MM.1S (cell line): ENCODE data around the gene ANKS3.
A peak's percentile ranks its signal among the peaks of the same experiment; 100 is the strongest.

Experiments
- DNase-seq: peaks from one replicate; pipeline ENCODE4 v3.0.0-alpha.2; 2015
- H2AFZ ChIP-seq: fragments of 300-600 bp; sonication (generic); 2 replicates; pipeline ENCODE4 v1.6.0; 2016; ENCODE audit warnings: antibody characterized with exemption, low read length
- H3F3A ChIP-seq: fragments of 300-600 bp; sonication (generic); 2 replicates; pipeline ENCODE4 v1.6.1; 2016; ENCODE audit warnings: mild to moderate bottlenecking, antibody characterized with exemption, low read length, moderate library complexity, mixed read lengths; ENCODE audit not compliant: insufficient read depth
- H3K27ac ChIP-seq: fragments of 300-600 bp; sonication (generic); 2 replicates; pipeline ENCODE4 v1.5.1; 2016; ENCODE audit warnings: mild to moderate bottlenecking, low read length
- H3K27me3 ChIP-seq: fragments of 300-600 bp; sonication (generic); replicated peaks from 2 replicates; pipeline ENCODE4 v1.6.0; 2016; ENCODE audit warnings: low read length; ENCODE audit not compliant: insufficient read depth
- H3K36me3 ChIP-seq: fragments of 300-600 bp; sonication (generic); replicated peaks from 2 replicates; pipeline ENCODE4 v1.6.1; 2016; ENCODE audit warnings: mild to moderate bottlenecking, low read length, mixed read lengths; ENCODE audit not compliant: insufficient read depth
- H3K4me1 ChIP-seq: fragments of 300-600 bp; sonication (generic); 2 replicates; pipeline ENCODE4 v1.6.1; 2016; ENCODE audit warnings: low read length, mixed read lengths
- H3K4me2 ChIP-seq: fragments of 300-600 bp; sonication (generic); 2 replicates; pipeline ENCODE4 v1.6.0; 2016; ENCODE audit warnings: low read depth, low read length
- H3K4me3 ChIP-seq: fragments of 300-600 bp; sonication (generic); 2 replicates; pipeline ENCODE4 v1.5.1; 2016; ENCODE audit warnings: low read length, mixed read lengths
- H3K79me2 ChIP-seq: fragments of 300-600 bp; sonication (generic); 2 replicates; pipeline ENCODE4 v1.6.1; 2016; ENCODE audit warnings: mixed run types, low read length, mixed read lengths
- H3K9ac ChIP-seq: fragments of 300-600 bp; sonication (generic); 2 replicates; pipeline ENCODE4 v1.6.1; 2016; ENCODE audit warnings: low read length, mixed read lengths
- H3K9me2 ChIP-seq: fragments of 300-600 bp; sonication (generic); replicated peaks from 2 replicates; pipeline ENCODE4 v1.6.1; 2016; ENCODE audit warnings: mild to moderate bottlenecking, low read length, mixed read lengths; ENCODE audit not compliant: insufficient read depth
- H3K9me3 ChIP-seq: fragments of 300-600 bp; sonication (generic); replicated peaks from 2 replicates; pipeline ENCODE4 v1.6.1; 2016; ENCODE audit warnings: mild to moderate bottlenecking, low read length, mixed read lengths; ENCODE audit not compliant: insufficient read depth
- H4K20me1 ChIP-seq: fragments of 300-600 bp; sonication (generic); 2 replicates; pipeline ENCODE4 v1.6.1; 2016; ENCODE audit warnings: mild to moderate bottlenecking, low read length, moderate library complexity, mixed read lengths; ENCODE audit not compliant: insufficient read depth
- EZH2 ChIP-seq: fragments of 300-600 bp; sonication (generic); optimal IDR thresholded peaks from 2 replicates; pipeline ENCODE3; 2017; ENCODE audit warnings: low read depth, mild to moderate bottlenecking, antibody characterized with exemption, low read length, mixed read lengths
- EZH2phosphoT487 ChIP-seq: fragments of 300-600 bp; sonication (generic); IDR thresholded peaks from 2 replicates; pipeline ENCODE4 v1.6.1; 2018; ENCODE audit warnings: antibody characterized with exemption, low read length
- TF ChIP-seq, protein P1 (sequence below): fragments of 300-600 bp; sonication (generic); IDR thresholded peaks from 2 replicates; pipeline ENCODE4 v1.5.1; 2016; ENCODE audit warnings: antibody characterized with exemption, low read length, mixed read lengths

The ANKS3 gene

DNA sequence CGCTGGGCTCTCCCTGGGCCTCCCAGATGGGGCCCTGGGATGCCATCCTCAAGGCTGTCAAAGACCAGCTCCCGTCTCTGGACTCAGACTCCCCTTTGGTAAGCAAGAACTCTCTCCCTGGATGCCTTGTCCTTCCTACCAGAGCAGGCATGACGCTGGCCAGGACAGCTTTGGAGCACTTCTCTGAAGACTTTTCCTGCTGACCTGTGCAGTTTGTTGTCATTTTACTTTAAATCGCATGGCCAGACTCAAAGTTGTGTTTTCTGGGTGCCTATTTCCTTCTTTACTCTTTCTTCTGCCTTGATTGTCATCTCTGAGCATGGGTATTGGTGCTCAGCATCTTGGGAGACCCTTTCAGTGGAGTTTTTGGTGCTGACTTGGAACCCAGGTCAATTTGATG is 2.5 kb upstream of the ANKS3 start:
- H3K27ac ChIP-seq = no peak overlapping the region
- no peaks in the 10 kb centered on the region for H3K27me3 ChIP-seq
- no peaks in the 10 kb centered on the region for H4K20me1 ChIP-seq
- no peaks in the 10 kb centered on the region for H3K9me2 ChIP-seq
- H3K9me3 ChIP-seq = no peaks in the 10 kb centered on the region
- no peak overlapping the region for H3K4me3 ChIP-seq
- no peaks in the 10 kb centered on the region for H3K36me3 ChIP-seq
- H3K4me1 ChIP-seq = peaks cover 5% of the 10 kb centered on the region; the same call in 1 of the 2 replicates
- TF ChIP-seq, protein P1, sequence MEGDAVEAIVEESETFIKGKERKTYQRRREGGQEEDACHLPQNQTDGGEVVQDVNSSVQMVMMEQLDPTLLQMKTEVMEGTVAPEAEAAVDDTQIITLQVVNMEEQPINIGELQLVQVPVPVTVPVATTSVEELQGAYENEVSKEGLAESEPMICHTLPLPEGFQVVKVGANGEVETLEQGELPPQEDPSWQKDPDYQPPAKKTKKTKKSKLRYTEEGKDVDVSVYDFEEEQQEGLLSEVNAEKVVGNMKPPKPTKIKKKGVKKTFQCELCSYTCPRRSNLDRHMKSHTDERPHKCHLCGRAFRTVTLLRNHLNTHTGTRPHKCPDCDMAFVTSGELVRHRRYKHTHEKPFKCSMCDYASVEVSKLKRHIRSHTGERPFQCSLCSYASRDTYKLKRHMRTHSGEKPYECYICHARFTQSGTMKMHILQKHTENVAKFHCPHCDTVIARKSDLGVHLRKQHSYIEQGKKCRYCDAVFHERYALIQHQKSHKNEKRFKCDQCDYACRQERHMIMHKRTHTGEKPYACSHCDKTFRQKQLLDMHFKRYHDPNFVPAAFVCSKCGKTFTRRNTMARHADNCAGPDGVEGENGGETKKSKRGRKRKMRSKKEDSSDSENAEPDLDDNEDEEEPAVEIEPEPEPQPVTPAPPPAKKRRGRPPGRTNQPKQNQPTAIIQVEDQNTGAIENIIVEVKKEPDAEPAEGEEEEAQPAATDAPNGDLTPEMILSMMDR = no peak
- no peak for TF ChIP-seq EZH2phosphoT487
- no peak for TF ChIP-seq EZH2
- H2AFZ ChIP-seq = no peak overlapping the region
- no peak overlapping the region for H3K4me2 ChIP-seq
- peaks cover 6% of the 10 kb centered on the region for H3K79me2 ChIP-seq
- DNase-seq = no peak
- H3F3A ChIP-seq = peaks cover 4% of the 10 kb centered on the region
- no peak overlapping the region for H3K9ac ChIP-seq

DNA sequence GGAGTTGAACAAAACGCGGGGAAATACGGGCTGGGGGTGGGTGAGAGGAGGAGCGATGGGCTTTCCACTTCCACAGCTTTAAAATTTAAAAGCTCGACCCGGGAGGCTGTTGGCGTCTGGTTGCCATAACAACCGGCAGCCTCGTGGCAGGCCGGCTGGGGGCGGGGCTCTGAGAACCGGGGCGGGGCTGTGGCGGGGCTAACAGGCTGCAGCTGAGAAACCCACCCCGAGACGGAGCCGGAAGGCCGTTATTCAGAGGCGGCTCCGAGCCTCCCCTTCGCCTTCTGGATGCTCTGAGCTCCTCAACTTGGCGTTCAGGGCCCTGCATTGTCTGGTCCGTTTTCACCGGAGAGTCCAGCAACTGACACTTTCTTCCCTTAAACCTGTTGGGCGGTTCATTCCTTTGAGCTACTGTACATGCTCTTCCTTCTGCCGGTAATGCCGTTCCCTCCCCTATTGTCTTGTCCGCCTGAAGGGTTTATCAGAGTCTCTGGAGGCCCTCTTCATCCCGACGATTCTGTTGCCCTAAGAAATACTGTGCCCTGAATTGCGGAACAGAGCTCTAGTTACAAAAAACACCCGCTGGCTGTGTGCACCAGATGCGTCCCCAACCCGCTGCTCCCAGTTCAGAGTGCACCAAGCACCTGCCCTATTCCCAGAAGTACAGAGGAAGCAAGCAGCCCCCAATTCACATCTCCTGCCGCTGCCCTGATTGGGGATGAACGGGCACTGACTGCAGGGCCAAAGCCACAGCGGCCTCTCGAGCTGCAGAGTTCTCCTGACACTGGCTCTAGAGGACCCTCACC is 862 bp upstream of the ANKS3 start:
- peaks cover 5% of the 10 kb centered on the region; the same call in 1 of the 2 replicates for H3K4me1 ChIP-seq
- H4K20me1 ChIP-seq = no peaks in the 10 kb centered on the region
- H3F3A ChIP-seq = peaks cover 4% of the 10 kb centered on the region
- H3K4me2 ChIP-seq = peak overlapping the region; percentile 86
- H3K79me2 ChIP-seq = peaks cover 6% of the 10 kb centered on the region
- peak overlapping the region; percentile 97 for H2AFZ ChIP-seq
- TF ChIP-seq EZH2phosphoT487 (no peak), EZH2 (no peak)
- TF ChIP-seq, protein P1 = no peak
- peak overlapping the region; percentile 63; the same call in 1 of the 2 replicates for H3K27ac ChIP-seq
- H3K9me3 ChIP-seq = no peaks in the 10 kb centered on the region
- DNase-seq = peak; percentile 87
- H3K9ac ChIP-seq = peak overlapping the region; percentile 81
- H3K9me2 ChIP-seq = no peaks in the 10 kb centered on the region
- H3K36me3 ChIP-seq = no peaks in the 10 kb centered on the region
- H3K4me3 ChIP-seq = peak overlapping the region; percentile 87
- no peaks in the 10 kb centered on the region for H3K27me3 ChIP-seq

DNA sequence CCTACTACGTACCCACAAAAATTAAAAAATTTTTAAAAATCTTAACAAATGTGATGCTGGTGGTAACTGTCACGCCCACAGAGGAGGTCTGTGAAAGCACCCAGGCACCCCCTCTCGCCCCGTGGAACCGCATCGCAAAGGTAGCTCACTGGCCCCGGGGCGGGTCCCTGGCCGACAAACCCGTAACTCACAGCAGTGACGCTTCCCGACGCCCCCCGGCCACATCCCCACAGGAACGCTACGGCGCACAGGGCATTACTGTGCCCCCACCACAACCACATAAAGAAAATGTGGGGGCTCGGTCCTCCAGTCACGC is 366 bp downstream of the ANKS3 start:
- Histone ChIP-seq H3K27ac (peak overlapping the region; percentile 63; the same call in 1 of the 2 replicates), H3K36me3 (no peaks in the 10 kb centered on the region), H2AFZ (peak overlapping the region; percentile 97), H3K4me3 (peak overlapping the region; percentile 87), H3K9me3 (no peaks in the 10 kb centered on the region), H3K79me2 (peaks cover 6% of the 10 kb centered on the region), H3F3A (peaks cover 4% of the 10 kb centered on the region), H3K9ac (peak overlapping the region; percentile 81), H3K4me1 (peaks cover 5% of the 10 kb centered on the region; the same call in 1 of the 2 replicates), H3K9me2 (no peaks in the 10 kb centered on the region), H3K4me2 (peak overlapping the region; percentile 86), H3K27me3 (no peaks in the 10 kb centered on the region), H4K20me1 (no peaks in the 10 kb centered on the region)
- TF ChIP-seq, protein P1 = no peak
- no peak for TF ChIP-seq EZH2phosphoT487
- TF ChIP-seq EZH2 = no peak
- no peak for DNase-seq
